Breast epithelium (tissue), 3 donors: ENCODE data around the gene COLQ.

Source experiments
- POLR2A ChIP-seq: fragments of 450-650 bp; IDR thresholded peaks from one replicate; pipeline ENCODE4 v1.6.1; 2016; ENCODE audit warnings: antibody characterized with exemption, mild to moderate bottlenecking, moderate library complexity
- TF ChIP-seq, protein P1 (sequence below), 3 donors: fragments of 450-650 bp; IDR thresholded peaks; one replicate each; pipeline ENCODE4 v1.5.1; 2016 to 2017; ENCODE audit warnings: antibody characterized with exemption in 3 of 3, mild to moderate bottlenecking in 3 of 3, moderate library complexity in 3 of 3

DNA sequence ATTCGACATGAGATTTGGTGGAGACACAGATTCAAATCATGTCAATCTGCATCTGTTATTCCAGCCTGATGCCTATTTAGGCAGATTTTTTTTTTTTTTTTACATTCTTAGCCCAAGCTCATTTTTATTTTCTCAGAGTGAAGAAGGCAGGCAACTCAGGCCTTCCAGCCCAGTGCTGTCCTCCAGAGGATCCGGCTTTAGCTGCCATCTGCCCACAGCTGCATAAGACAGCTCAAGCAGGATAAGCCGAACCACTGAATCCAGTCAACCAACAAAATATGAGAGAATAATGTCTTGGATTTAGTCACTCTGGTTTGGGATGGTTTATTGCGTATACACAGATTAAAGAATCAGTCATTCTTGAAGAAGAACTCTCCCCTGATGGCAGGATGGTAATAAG is 19.9 kb upstream of the COLQ start:
- TF ChIP-seq, protein P1, sequence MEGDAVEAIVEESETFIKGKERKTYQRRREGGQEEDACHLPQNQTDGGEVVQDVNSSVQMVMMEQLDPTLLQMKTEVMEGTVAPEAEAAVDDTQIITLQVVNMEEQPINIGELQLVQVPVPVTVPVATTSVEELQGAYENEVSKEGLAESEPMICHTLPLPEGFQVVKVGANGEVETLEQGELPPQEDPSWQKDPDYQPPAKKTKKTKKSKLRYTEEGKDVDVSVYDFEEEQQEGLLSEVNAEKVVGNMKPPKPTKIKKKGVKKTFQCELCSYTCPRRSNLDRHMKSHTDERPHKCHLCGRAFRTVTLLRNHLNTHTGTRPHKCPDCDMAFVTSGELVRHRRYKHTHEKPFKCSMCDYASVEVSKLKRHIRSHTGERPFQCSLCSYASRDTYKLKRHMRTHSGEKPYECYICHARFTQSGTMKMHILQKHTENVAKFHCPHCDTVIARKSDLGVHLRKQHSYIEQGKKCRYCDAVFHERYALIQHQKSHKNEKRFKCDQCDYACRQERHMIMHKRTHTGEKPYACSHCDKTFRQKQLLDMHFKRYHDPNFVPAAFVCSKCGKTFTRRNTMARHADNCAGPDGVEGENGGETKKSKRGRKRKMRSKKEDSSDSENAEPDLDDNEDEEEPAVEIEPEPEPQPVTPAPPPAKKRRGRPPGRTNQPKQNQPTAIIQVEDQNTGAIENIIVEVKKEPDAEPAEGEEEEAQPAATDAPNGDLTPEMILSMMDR (IDR thresholded peaks at IDR 0.05), result no peak
- TF ChIP-seq POLR2A, result no peak
